ENCODE results near the gene ODC1. TPM values are rescaled to one million over a fixed set of nuclear protein-coding genes. Genes with fewer than 3 reads are reported as not detected.

Gene ODC1
- total RNA-seq, 4 donors from 2014 or later: 36.2 to 75.2 (median 43.2) TPM

DNA sequence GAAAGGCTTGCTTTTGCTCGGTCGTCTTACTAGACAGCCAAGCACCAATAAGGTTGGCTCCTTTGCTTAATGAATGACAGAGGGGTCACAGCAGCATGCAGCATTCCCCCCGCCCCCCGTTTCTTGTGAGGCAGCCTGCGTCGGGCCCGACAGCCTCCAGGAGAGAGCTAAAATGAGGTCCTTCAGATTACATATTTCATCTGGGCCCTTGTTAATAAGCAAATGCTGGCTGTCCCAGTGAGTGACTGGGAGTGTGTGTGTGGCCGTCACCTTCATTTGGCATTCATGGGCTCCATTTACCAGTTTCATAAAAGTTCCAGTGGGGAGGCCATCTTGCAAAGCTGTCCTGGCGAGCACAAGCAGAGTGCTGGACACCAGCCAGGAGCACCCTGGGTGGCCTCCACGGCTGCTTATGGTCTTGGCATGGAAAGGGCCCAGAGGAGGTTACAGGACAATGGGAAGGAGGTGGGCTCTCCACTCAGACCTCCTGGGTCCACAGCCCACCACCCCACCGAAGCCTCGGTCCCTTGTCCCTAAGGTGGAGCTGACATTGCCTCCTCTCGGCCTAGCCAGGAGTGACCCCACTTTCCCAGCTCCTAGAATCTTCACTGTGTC lies 37.2 kb downstream of the ODC1 start:
- Histone ChIP-seq H3K4me3 (no peak overlapping the region), H3K9me3 (no peaks in the 10 kb centered on the region), H3K27me3 (no peaks in the 10 kb centered on the region), H3K36me3 (no peaks in the 10 kb centered on the region), H3K27ac (peak overlapping the region in 2 of 4 donors; percentile 46 to 81), H3K4me1 (peaks cover 46 to 79% (median 61%) of the 10 kb centered on the region in 4 donors)
- 60 to 77% methylated on average over 1 to 13 of the region's 13 CpGs for WGBS, 2 donors (ENCODE audit: low coverage in 1 of 2)
- DNase-seq: no peak
- in situ Hi-C loops (cut with MboI; ENCODE audit: low pct_ligation_motif_present in 1 of 4, low pct_unique_long_range_greater_than_20kb in 1 of 4, low sequenced_read_pairs in 3 of 4) (loop anchor here in 3 of 4 donors (10.0 to 25.0 kb wide), 3 partner anchors 124 to 274 kb away; no protein-coding TSS in a partner anchor), intact Hi-C loops (cut with DNase I; ENCODE audit: low total_unique reads) (loop anchor here (5.0 kb wide), 1 partner anchor 129 kb away; no protein-coding TSS in a partner anchor)
- TF ChIP-seq POLR2AphosphoS5 (IDR thresholded peaks at IDR 0.05): no peak

DNA sequence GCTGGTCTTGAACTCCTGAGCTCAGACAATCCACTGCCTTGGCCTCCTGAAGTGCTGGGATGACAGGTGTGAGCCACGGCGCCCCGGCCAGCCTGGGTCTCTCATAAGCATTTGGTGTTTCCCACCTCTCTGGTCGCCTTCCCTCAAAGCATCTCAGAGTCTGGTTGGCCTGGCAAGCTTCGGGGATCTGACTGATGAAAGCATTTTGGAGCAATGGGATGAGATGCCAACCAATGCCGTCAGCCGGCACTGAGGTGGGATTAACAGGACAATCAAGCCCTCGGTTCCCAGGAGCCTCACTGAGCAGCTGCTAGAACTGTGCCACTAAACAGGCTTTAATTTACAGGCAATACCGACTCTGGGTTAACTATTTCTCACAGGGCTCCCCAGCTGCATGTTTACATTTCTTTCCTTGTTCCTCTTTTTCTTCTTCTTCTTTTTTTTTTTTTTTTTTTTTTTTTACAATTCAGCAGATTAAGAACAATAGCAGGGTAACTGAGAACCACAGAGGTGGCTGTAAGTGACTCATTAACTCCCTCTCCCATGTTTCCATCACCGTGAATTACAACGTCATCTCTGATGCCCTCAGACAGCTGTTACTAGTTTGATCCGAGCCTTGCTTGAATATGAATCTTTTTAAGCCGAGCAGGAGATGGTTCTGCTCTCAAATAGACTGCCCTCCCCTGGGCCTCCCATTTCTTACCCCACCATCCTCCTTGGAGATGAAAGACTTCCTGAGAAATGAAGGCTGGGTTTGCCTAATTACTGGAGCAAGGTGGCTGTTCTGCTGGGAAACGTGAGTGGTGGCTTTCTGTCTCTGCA lies 37.9 kb downstream of the ODC1 start:
- Histone ChIP-seq H3K27me3 (no peaks in the 10 kb centered on the region), H3K27ac (peak overlapping the region in 3 of 4 donors; percentile 19 to 81 (median 48)), H3K4me3 (no peak overlapping the region), H3K9me3 (no peaks in the 10 kb centered on the region), H3K36me3 (no peaks in the 10 kb centered on the region), H3K4me1 (peaks cover 46 to 85% (median 62%) of the 10 kb centered on the region in 4 donors)
- intact Hi-C loops (cut with DNase I; ENCODE audit: low total_unique reads) (loop anchor here (5.0 kb wide), 1 partner anchor 128 kb away; no protein-coding TSS in a partner anchor), in situ Hi-C loops (cut with MboI; ENCODE audit: low pct_ligation_motif_present in 1 of 4, low pct_unique_long_range_greater_than_20kb in 1 of 4, low sequenced_read_pairs in 3 of 4) (loop anchor here in 3 of 4 donors (10.0 to 25.0 kb wide), 3 partner anchors 123 to 273 kb away; no protein-coding TSS in a partner anchor)
- WGBS, 2 donors (ENCODE audit: low coverage in 1 of 2): 46 to 53% methylated on average over 5 to 14 of the region's 14 CpGs
- TF ChIP-seq EP300 (IDR thresholded peaks at IDR 0.05; ENCODE audit: low read depth) (no peak), POLR2A (IDR thresholded peaks at IDR 0.05) (no peak), POLR2AphosphoS5 (IDR thresholded peaks at IDR 0.05) (no peak)
- TF ChIP-seq, protein P1, sequence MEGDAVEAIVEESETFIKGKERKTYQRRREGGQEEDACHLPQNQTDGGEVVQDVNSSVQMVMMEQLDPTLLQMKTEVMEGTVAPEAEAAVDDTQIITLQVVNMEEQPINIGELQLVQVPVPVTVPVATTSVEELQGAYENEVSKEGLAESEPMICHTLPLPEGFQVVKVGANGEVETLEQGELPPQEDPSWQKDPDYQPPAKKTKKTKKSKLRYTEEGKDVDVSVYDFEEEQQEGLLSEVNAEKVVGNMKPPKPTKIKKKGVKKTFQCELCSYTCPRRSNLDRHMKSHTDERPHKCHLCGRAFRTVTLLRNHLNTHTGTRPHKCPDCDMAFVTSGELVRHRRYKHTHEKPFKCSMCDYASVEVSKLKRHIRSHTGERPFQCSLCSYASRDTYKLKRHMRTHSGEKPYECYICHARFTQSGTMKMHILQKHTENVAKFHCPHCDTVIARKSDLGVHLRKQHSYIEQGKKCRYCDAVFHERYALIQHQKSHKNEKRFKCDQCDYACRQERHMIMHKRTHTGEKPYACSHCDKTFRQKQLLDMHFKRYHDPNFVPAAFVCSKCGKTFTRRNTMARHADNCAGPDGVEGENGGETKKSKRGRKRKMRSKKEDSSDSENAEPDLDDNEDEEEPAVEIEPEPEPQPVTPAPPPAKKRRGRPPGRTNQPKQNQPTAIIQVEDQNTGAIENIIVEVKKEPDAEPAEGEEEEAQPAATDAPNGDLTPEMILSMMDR (IDR thresholded peaks at IDR 0.05): no peak
- no peak for DNase-seq

GRCh38 chr2:10408649-10409579 lies 39.2 kb downstream of the ODC1 start:
- Histone ChIP-seq H3K27me3 (no peaks in the 10 kb centered on the region), H3K27ac (peak overlapping the region; percentile 80 to 87 (median 86)), H3K9me3 (no peaks in the 10 kb centered on the region), H3K4me3 (peak overlapping the region in 1 of 4 donors; percentile 4), H3K4me1 (peaks cover 36 to 80% (median 51%) of the 10 kb centered on the region in 4 donors), H3K36me3 (no peaks in the 10 kb centered on the region)
- 14 to 16% methylated on average over 8 to 24 of the region's 24 CpGs for WGBS, 2 donors (ENCODE audit: low coverage in 1 of 2)
- TF ChIP-seq, protein P1 (IDR thresholded peaks at IDR 0.05): peak; percentile 95 to 98 (median 95)
- TF ChIP-seq POLR2A (IDR thresholded peaks at IDR 0.05): peak; percentile 7
- peak; percentile 24 to 59 (median 46) for TF ChIP-seq POLR2AphosphoS5 (IDR thresholded peaks at IDR 0.05)
- TF ChIP-seq EP300 (IDR thresholded peaks at IDR 0.05; ENCODE audit: low read depth): no peak
- intact Hi-C loops (cut with DNase I; ENCODE audit: low total_unique reads): loop anchor here (5.0 kb wide), 1 partner anchor 107 kb away; the partner anchor contains the start of gene HPCAL1
- in situ Hi-C loops (cut with MboI; ENCODE audit: low pct_ligation_motif_present in 1 of 4, low pct_unique_long_range_greater_than_20kb in 1 of 4, low sequenced_read_pairs in 3 of 4): loop anchor here in 2 of 4 donors (25.0 kb wide), 2 partner anchors 122 to 272 kb away; no protein-coding TSS in a partner anchor
- peak; percentile 93 for DNase-seq
